SJSA1 (cell line): ENCODE data around the gene MRPL44. TPM values are rescaled to one million over a fixed set of nuclear protein-coding genes. Genes with fewer than 3 reads are reported as not detected.

ENCODE experiments used
- DNase-seq, 2 experiments: peaks; one replicate each; pipeline ENCODE4 v3.0.0-alpha.2; 2015 to 2020; ENCODE audit warnings: low spot score in 2 of 2, low read depth in 1 of 2
- H3K27ac ChIP-seq: fragments of 250-450 bp; sonication (Bioruptor Pico); 2 replicates; pipeline ENCODE4 v1.5.1; 2020; ENCODE audit warnings: mild to moderate bottlenecking, moderate library complexity
- H3K27me3 ChIP-seq: fragments of 250-450 bp; sonication (Bioruptor Pico); replicated peaks from 2 replicates; pipeline ENCODE4 v1.5.1; 2020; ENCODE audit warnings: mild to moderate bottlenecking, moderate library complexity
- H3K36me3 ChIP-seq: fragments of 250-450 bp; sonication (Bioruptor Pico); 2 replicates; pipeline ENCODE4 v1.5.1; 2020; ENCODE audit warnings: mild to moderate bottlenecking
- H3K4me1 ChIP-seq: fragments of 250-450 bp; sonication (Bioruptor Pico); replicated peaks from 2 replicates; pipeline ENCODE4 v1.6.1; 2021; ENCODE audit warnings: mild to moderate bottlenecking
- H3K4me3 ChIP-seq: fragments of 250-450 bp; sonication (Bioruptor Pico); 2 replicates; pipeline ENCODE4 v1.5.1; 2020; ENCODE audit warnings: mild to moderate bottlenecking
- H3K9me3 ChIP-seq: fragments of 250-450 bp; sonication (Bioruptor Pico); replicated peaks from 2 replicates; pipeline ENCODE4 v1.5.1; 2020; ENCODE audit warnings: mild to moderate bottlenecking
- total RNA-seq: library from RNA; depleted of rRNA; stranded (reverse); fragments of >200 nt; shearing (Covaris generic); gene quantifications from 2 replicates; pipeline ENCODE4 v1.2.3, GENCODE V29; 2014

MRPL44 gene
- total RNA-seq, 1 experiment from 2014 or later, result 47.2 TPM

- Histone ChIP-seq H3K27me3 (no peaks in the 10 kb centered on the region), H3K4me3 (peak overlapping the region; percentile 95), H3K4me1 (peaks cover 54% of the 10 kb centered on the region), H3K27ac (peak overlapping the region; percentile 81), H3K36me3 (peaks cover 34% of the 10 kb centered on the region), H3K9me3 (no peaks in the 10 kb centered on the region)
- peak; percentile 72 for DNase-seq
Observed at GRCh38 chr2:223943561-223944008, 13.7 kb upstream of the MRPL44 start.

GRCh38 chr2:223944166-223944702, 13.0 kb upstream of the MRPL44 start:
- Histone ChIP-seq H3K27ac (peak overlapping the region; percentile 81), H3K4me3 (peak overlapping the region; percentile 95), H3K4me1 (peaks cover 48% of the 10 kb centered on the region), H3K36me3 (peaks cover 31% of the 10 kb centered on the region), H3K9me3 (no peaks in the 10 kb centered on the region), H3K27me3 (no peaks in the 10 kb centered on the region)
- DNase-seq, result peak; percentile 26 to 54

- DNase-seq, result peak; percentile 85 to 89
- peak within 1 kb of the TSS; percentile 95 for H3K4me3 ChIP-seq
- peak within 1 kb of the TSS; percentile 81 for H3K27ac ChIP-seq
- no peaks in the 10 kb centered on the region for H3K27me3 ChIP-seq
- peaks cover 41% of the 10 kb centered on the region for H3K4me1 ChIP-seq
- no peaks in the 10 kb centered on the region for H3K9me3 ChIP-seq
- peaks cover 24% of the 10 kb centered on the region for H3K36me3 ChIP-seq
Observed at GRCh38 chr2:223944703-223945531, 12.3 kb upstream of the MRPL44 start, which contains the start of gene WDFY1. WDFY1 (minus strand) TSS chr2:223945335; CDS start chr2:223945284, 51 bp downstream.

GRCh38 chr2:223945755-223946154, 11.5 kb upstream of the MRPL44 start:
- Histone ChIP-seq H3K27me3 (no peaks in the 10 kb centered on the region), H3K4me3 (no peak overlapping the region), H3K36me3 (peaks cover 19% of the 10 kb centered on the region), H3K4me1 (peaks cover 32% of the 10 kb centered on the region), H3K27ac (no peak overlapping the region), H3K9me3 (no peaks in the 10 kb centered on the region)
- no peak for DNase-seq

GRCh38 chr2:223947711-223948205, 9.5 kb upstream of the MRPL44 start:
- no peaks in the 10 kb centered on the region for H3K9me3 ChIP-seq
- peaks cover 13% of the 10 kb centered on the region for H3K4me1 ChIP-seq
- H3K27me3 ChIP-seq, result no peaks in the 10 kb centered on the region
- H3K27ac ChIP-seq, result no peak overlapping the region
- peaks cover 17% of the 10 kb centered on the region for H3K36me3 ChIP-seq
- no peak overlapping the region for H3K4me3 ChIP-seq
- DNase-seq, result no peak

GRCh38 chr2:223949241-223949840, 7.9 kb upstream of the MRPL44 start:
- Histone ChIP-seq H3K4me3 (no peak overlapping the region), H3K27ac (no peak overlapping the region), H3K27me3 (no peaks in the 10 kb centered on the region), H3K9me3 (no peaks in the 10 kb centered on the region), H3K36me3 (peaks cover 8% of the 10 kb centered on the region), H3K4me1 (peaks cover 6% of the 10 kb centered on the region)
- no peak for DNase-seq

- H3K4me1 ChIP-seq, result peaks cover 2% of the 10 kb centered on the region
- H3K27me3 ChIP-seq, result no peaks in the 10 kb centered on the region
- no peak overlapping the region for H3K27ac ChIP-seq
- H3K9me3 ChIP-seq, result no peaks in the 10 kb centered on the region
- H3K4me3 ChIP-seq, result no peak overlapping the region
- DNase-seq, result no peak
- no peaks in the 10 kb centered on the region for H3K36me3 ChIP-seq
Observed at GRCh38 chr2:223950448-223951347, 6.6 kb upstream of the MRPL44 start.

GRCh38 chr2:223952280-223952968, 4.8 kb upstream of the MRPL44 start:
- Histone ChIP-seq H3K27ac (no peak overlapping the region), H3K4me1 (0 out of 2 replicates have a peak, but pooled peaks cover 4% of the 10 kb centered on the region), H3K27me3 (no peaks in the 10 kb centered on the region), H3K36me3 (peaks cover 2% of the 10 kb centered on the region), H3K4me3 (no peak overlapping the region), H3K9me3 (no peaks in the 10 kb centered on the region)
- DNase-seq, result no peak

GRCh38 chr2:223954401-223954800, 2.9 kb upstream of the MRPL44 start:
- Histone ChIP-seq H3K36me3 (peaks cover 5% of the 10 kb centered on the region), H3K9me3 (no peaks in the 10 kb centered on the region), H3K27me3 (no peaks in the 10 kb centered on the region), H3K4me1 (0 out of 2 replicates have a peak, but pooled peaks cover 11% of the 10 kb centered on the region), H3K4me3 (no peak overlapping the region), H3K27ac (no peak overlapping the region)
- DNase-seq, result no peak

GRCh38 chr2:223956300-223956699, 963 bp upstream of the MRPL44 start:
- H3K36me3 ChIP-seq, result peaks cover 24% of the 10 kb centered on the region
- no peaks in the 10 kb centered on the region for H3K9me3 ChIP-seq
- 0 out of 2 replicates have a peak, but pooled peaks cover 11% of the 10 kb centered on the region for H3K4me1 ChIP-seq
- H3K4me3 ChIP-seq, result no peak overlapping the region
- H3K27me3 ChIP-seq, result no peaks in the 10 kb centered on the region
- H3K27ac ChIP-seq, result no peak overlapping the region
- no peak for DNase-seq

- Histone ChIP-seq H3K4me1 (0 out of 2 replicates have a peak, but pooled peaks cover 11% of the 10 kb centered on the region), H3K4me3 (no peak overlapping the region), H3K9me3 (no peaks in the 10 kb centered on the region), H3K36me3 (peaks cover 46% of the 10 kb centered on the region), H3K27me3 (no peaks in the 10 kb centered on the region), H3K27ac (no peak overlapping the region)
- no peak for DNase-seq
Observed at GRCh38 chr2:223959688-223960087, 2.4 kb downstream of the MRPL44 start.

GRCh38 chr2:223967981-223968380, 10.7 kb downstream of the MRPL44 start:
- H3K4me3 ChIP-seq, result no peak overlapping the region
- no peaks in the 10 kb centered on the region for H3K27me3 ChIP-seq
- H3K9me3 ChIP-seq, result no peaks in the 10 kb centered on the region
- peaks cover 41% of the 10 kb centered on the region for H3K36me3 ChIP-seq
- DNase-seq, result no peak
- H3K27ac ChIP-seq, result no peak overlapping the region
- no peaks in the 10 kb centered on the region for H3K4me1 ChIP-seq
